PFSK-1 (cell line): ENCODE measurements around the gene PRKCQ.

Experiments
- FOXP2 ChIP-seq: optimal IDR thresholded peaks from 2 replicates; pipeline ENCODE3; 2011; ENCODE audit warnings: borderline replicate concordance, control low read depth, inconsistent platforms; ENCODE audit not compliant: insufficient read depth; ENCODE audit errors: extremely low read length, extremely low read depth
- POLR2AphosphoS5 ChIP-seq: IDR thresholded peaks from 2 replicates; pipeline ENCODE4 v1.6.1; 2012; ENCODE audit warnings: low read depth, mild to moderate bottlenecking, control low read depth, low read length, moderate library complexity
- SIN3A ChIP-seq: IDR thresholded peaks from 2 replicates; pipeline ENCODE4 v1.6.1; 2012; ENCODE audit warnings: mild to moderate bottlenecking, low read length, moderate library complexity, borderline replicate concordance; ENCODE audit not compliant: insufficient read depth
- TAF1 ChIP-seq: IDR thresholded peaks from 2 replicates; pipeline ENCODE4 v1.6.1; 2012; ENCODE audit warnings: low read length, control low read depth, borderline replicate concordance; ENCODE audit not compliant: insufficient read depth
- TF ChIP-seq, protein P1 (sequence below), 2 experiments: IDR thresholded peaks; 2 replicates each; pipeline versions ENCODE4 v1.6.1 to v1.8.0; 2011 to 2012; ENCODE audit warnings: low read depth in 2 of 2, low read length in 2 of 2, control low read depth in 1 of 2, inconsistent platforms in 1 of 2, mild to moderate bottlenecking in 1 of 2, moderate library complexity in 1 of 2; ENCODE audit not compliant: insufficient read depth in 1 of 2

Gene PRKCQ

DNA sequence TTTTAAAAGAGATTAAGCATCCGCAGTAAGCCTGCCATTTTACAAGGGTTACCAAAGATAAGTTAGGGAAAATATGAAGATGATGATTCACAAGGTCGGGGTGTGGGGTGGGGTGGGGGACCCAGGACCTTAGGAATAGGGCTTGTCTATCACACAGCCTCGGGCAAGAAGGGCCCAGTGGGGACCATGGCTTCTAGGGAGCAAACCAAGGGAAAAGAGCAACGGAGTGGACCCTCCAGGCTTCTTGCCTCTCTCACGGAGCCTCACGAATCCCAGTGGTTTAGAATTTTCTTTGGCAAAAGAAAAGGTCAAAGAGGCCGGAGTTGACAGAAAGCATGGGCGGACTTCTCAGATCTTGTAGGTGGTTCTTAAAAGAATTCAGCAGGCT lies 1.3 kb downstream of the PRKCQ start:
- no peak for TF ChIP-seq POLR2AphosphoS5

DNA sequence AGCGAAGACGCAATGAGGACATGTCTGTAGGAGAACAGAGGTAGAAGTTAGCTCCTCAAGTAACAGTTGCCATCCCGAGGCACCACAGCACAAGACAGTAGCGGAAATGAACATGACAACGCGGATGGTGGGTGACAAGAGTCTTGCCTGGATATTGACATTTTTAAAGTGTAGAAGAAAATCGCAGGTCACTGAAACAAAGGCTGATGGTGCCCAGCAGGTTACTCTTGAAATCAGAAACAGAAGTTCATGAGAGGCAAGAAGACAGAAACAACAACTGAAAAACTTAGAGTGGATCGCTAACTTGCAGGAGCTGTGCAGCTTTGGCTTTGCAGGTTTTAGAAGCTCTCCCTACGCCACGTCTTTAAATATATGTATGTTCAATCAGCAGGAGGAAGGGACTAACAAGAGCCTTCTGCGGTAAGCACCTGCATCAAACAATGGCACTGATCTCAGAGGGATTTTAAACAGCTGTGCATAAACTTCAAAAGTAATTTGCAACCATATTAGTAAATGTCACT lies 1.8 kb downstream of the PRKCQ start:
- TF ChIP-seq, protein P1, sequence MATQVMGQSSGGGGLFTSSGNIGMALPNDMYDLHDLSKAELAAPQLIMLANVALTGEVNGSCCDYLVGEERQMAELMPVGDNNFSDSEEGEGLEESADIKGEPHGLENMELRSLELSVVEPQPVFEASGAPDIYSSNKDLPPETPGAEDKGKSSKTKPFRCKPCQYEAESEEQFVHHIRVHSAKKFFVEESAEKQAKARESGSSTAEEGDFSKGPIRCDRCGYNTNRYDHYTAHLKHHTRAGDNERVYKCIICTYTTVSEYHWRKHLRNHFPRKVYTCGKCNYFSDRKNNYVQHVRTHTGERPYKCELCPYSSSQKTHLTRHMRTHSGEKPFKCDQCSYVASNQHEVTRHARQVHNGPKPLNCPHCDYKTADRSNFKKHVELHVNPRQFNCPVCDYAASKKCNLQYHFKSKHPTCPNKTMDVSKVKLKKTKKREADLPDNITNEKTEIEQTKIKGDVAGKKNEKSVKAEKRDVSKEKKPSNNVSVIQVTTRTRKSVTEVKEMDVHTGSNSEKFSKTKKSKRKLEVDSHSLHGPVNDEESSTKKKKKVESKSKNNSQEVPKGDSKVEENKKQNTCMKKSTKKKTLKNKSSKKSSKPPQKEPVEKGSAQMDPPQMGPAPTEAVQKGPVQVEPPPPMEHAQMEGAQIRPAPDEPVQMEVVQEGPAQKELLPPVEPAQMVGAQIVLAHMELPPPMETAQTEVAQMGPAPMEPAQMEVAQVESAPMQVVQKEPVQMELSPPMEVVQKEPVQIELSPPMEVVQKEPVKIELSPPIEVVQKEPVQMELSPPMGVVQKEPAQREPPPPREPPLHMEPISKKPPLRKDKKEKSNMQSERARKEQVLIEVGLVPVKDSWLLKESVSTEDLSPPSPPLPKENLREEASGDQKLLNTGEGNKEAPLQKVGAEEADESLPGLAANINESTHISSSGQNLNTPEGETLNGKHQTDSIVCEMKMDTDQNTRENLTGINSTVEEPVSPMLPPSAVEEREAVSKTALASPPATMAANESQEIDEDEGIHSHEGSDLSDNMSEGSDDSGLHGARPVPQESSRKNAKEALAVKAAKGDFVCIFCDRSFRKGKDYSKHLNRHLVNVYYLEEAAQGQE (IDR thresholded peaks at IDR 0.05; ENCODE audit: insufficient read depth in 1 of 2, low read depth in 2 of 2, low read length in 2 of 2) = no peak
- TF ChIP-seq POLR2AphosphoS5 = no peak
- TF ChIP-seq TAF1 = no peak
- no peak for TF ChIP-seq FOXP2
- no peak for TF ChIP-seq SIN3A

DNA sequence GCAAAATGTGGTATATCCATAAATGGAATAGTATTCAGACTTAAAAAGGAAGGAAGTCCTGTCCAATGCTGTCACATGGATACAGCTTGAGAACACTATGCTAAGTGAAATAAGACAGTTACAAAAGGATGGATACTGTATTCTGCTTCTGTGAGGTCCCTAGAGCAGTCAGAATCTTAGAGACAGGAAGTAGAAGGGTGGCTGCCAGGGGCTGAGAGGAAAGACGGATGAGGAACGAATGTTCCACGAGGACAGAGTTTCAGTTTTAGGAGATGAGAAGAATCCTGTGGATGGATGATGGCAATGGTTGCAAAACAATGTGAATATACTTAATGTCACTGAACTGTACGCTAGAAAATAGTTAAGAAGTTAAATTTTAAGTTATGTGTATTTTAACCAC lies 3.8 kb downstream of the PRKCQ start:
- no peak for TF ChIP-seq SIN3A
- TF ChIP-seq TAF1 = no peak
- TF ChIP-seq, protein P1 (IDR thresholded peaks at IDR 0.05; ENCODE audit: insufficient read depth in 1 of 2, low read depth in 2 of 2, low read length in 2 of 2) = no peak
- no peak for TF ChIP-seq POLR2AphosphoS5
- no peak for TF ChIP-seq FOXP2

DNA sequence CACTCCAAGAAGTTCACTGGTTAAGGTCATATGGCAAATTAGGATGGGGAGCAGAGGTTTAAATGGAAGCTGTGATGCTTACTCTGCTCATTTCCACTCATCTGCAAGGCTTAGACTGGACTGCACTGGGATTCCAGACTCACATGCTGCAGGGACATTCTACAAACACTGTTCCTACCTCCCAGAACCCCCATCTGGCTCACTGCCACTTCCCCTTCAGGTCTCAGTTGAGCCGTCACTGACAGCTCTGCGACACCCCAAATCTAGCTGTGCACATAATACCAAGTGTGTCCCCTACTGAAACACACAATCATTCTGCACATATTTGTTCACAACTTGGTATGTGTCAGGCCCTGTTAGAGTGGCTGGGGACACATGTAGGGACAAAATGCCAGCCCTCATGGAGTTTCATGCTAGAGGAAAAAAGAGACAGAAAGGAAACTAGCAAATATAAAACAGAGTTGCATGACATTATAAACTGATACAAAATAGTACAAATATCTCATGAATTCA lies 5.4 kb downstream of the PRKCQ start:
- TF ChIP-seq TAF1 (no peak), SIN3A (no peak), FOXP2 (no peak), POLR2AphosphoS5 (no peak)
- TF ChIP-seq, protein P1 (IDR thresholded peaks at IDR 0.05; ENCODE audit: insufficient read depth in 1 of 2, low read depth in 2 of 2, low read length in 2 of 2) = no peak

DNA sequence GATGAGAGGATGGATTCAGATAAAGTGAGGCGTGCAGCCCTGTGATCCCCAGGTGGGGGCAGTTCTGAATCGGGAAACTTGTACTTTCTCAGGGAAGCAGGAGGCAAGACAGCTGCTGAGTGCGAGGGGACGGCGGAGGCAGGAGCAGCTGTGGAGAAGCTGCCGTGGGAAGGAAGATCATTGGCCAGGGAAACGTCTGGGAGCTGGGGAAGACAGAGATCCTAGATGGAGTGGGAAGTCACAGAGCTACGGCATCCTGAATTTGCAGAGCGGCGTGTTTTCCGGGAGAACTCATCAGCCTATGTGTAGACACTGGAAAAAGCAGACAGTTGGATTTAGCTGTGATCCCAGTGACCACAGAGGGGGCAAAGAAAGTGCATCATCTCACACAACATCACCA lies 9.2 kb downstream of the PRKCQ start:
- TF ChIP-seq, protein P1 (IDR thresholded peaks at IDR 0.05; ENCODE audit: insufficient read depth in 1 of 2, low read depth in 2 of 2, low read length in 2 of 2) = no peak
- TF ChIP-seq POLR2AphosphoS5 (no peak), FOXP2 (no peak), TAF1 (no peak), SIN3A (no peak)
